Retina (tissue), 1 donor: ENCODE results near the gene IFT57.

Source experiments
- DNase-seq: peaks from one replicate; pipeline ENCODE4 v3.0.0-alpha.2; 2016

IFT57 gene

GRCh38 chr3:108215871-108216270 is 6.4 kb downstream of the IFT57 start:
- no peak for DNase-seq

GRCh38 chr3:108209579-108209978 is 12.6 kb downstream of the IFT57 start:
- DNase-seq: no peak

GRCh38 chr3:108208831-108209230 is 13.4 kb downstream of the IFT57 start:
- no peak for DNase-seq

GRCh38 chr3:108202834-108203233 is 19.4 kb downstream of the IFT57 start:
- no peak for DNase-seq

- no peak for DNase-seq
Measured at GRCh38 chr3:108202080-108202479, 20.1 kb downstream of the IFT57 start.

- no peak for DNase-seq
Measured at GRCh38 chr3:108201258-108201657, 21.0 kb downstream of the IFT57 start.

GRCh38 chr3:108200578-108200977 is 21.6 kb downstream of the IFT57 start:
- no peak for DNase-seq

- no peak for DNase-seq
Measured at GRCh38 chr3:108200024-108200423, 22.2 kb downstream of the IFT57 start.

GRCh38 chr3:108191394-108191793 is 30.8 kb downstream of the IFT57 start:
- no peak for DNase-seq

- no peak for DNase-seq
Measured at GRCh38 chr3:108190346-108190745, 31.9 kb downstream of the IFT57 start.

- no peak for DNase-seq
Measured at GRCh38 chr3:108189440-108189839, 32.8 kb downstream of the IFT57 start.

GRCh38 chr3:108185536-108185935 is 36.7 kb downstream of the IFT57 start:
- no peak for DNase-seq

- no peak for DNase-seq
Measured at GRCh38 chr3:108184824-108185223, 37.4 kb downstream of the IFT57 start.

GRCh38 chr3:108183971-108184370 is 38.3 kb downstream of the IFT57 start:
- DNase-seq: no peak

- no peak for DNase-seq
Measured at GRCh38 chr3:108183181-108183580, 39.0 kb downstream of the IFT57 start.

GRCh38 chr3:108182339-108182738 is 39.9 kb downstream of the IFT57 start:
- DNase-seq: no peak

- no peak for DNase-seq
Measured at GRCh38 chr3:108181172-108181571, 41.1 kb downstream of the IFT57 start.

- DNase-seq: no peak
Measured at GRCh38 chr3:108180194-108180593, 42.0 kb downstream of the IFT57 start.

- no peak for DNase-seq
Measured at GRCh38 chr3:108178676-108179075, 43.5 kb downstream of the IFT57 start.

- DNase-seq: no peak
Measured at GRCh38 chr3:108177536-108177935, 44.7 kb downstream of the IFT57 start.

- DNase-seq: no peak
Measured at GRCh38 chr3:108175352-108175751, 46.9 kb downstream of the IFT57 start.

- DNase-seq: no peak
Measured at GRCh38 chr3:108171106-108171505, 51.1 kb downstream of the IFT57 start.

- DNase-seq: no peak
Measured at GRCh38 chr3:108164391-108164790, 57.8 kb downstream of the IFT57 start.

GRCh38 chr3:108159865-108160264 is 62.4 kb downstream of the IFT57 start:
- no peak for DNase-seq

- DNase-seq: no peak
Measured at GRCh38 chr3:108159105-108159504, 63.1 kb downstream of the IFT57 start.

- no peak for DNase-seq
Measured at GRCh38 chr3:108158251-108158650, 64.0 kb downstream of the IFT57 start.
